Measurements from ENCODE around the gene FOXL1. TPM values are rescaled to one million over a fixed set of nuclear protein-coding genes. Genes with fewer than 3 reads are reported as not detected.

Gene FOXL1
- total and polyA plus RNA-seq, 7 donors: 0.14 to 1.6 (median 0.48) TPM; not detected in 1

DNA sequence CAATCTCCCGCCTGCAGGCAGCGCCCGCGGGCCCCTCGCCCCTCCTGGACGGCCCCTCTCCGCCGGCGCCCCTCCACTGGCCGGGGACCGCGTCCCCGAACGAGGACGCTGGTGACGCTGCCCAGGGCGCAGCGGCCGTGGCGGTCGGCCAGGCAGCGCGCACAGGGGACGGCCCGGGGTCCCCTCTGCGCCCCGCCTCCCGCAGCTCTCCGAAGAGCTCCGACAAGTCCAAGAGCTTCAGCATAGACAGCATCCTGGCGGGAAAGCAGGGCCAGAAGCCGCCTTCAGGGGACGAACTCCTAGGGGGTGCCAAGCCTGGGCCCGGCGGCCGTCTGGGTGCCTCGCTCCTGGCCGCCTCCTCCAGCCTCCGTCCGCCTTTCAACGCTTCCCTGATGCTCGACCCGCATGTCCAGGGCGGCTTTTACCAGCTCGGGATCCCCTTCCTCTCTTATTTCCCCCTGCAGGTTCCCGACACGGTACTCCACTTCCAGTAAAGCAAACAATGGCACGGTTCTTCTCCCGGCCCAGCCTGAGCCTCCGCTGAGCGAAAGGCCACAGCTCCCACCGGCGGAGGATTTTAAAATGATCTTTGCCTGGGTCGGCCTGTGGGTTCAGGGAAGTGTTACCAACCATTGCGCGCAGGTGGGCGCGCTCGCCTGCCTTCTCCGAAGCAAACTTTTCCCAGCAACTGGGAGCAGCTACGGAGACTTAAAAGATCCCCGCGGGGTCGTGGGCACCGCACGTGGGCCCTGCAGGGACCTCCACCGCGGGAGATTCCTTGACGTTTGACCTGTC is 1.1 kb downstream of the FOXL1 start:
- Histone ChIP-seq H3K36me3 (no peaks in the 10 kb centered on the region), H3K4me1 (peaks cover 0 to 31% (median 20%) of the 10 kb centered on the region in 4 donors), H3K27ac (peak overlapping the region in 2 of 4 donors; percentile 38 to 39), H3K27me3 (peaks cover 39 to 99% (median 54%) of the 10 kb centered on the region in 3 donors), H3K4me3 (peak overlapping the region in 1 of 4 donors; percentile 3), H3K9me3 (no peaks in the 10 kb centered on the region)
- intact Hi-C loops (cut with DNase I): loop anchor here (10.0 kb wide), 1 partner anchor 175 kb away; no protein-coding TSS in a partner anchor
- no peak for DNase-seq
- TF ChIP-seq EP300 (IDR thresholded peaks at IDR 0.05) (no peak), POLR2AphosphoS5 (IDR thresholded peaks at IDR 0.05) (no peak), POLR2A (IDR thresholded peaks at IDR 0.05) (no peak)
- TF ChIP-seq, protein P1, sequence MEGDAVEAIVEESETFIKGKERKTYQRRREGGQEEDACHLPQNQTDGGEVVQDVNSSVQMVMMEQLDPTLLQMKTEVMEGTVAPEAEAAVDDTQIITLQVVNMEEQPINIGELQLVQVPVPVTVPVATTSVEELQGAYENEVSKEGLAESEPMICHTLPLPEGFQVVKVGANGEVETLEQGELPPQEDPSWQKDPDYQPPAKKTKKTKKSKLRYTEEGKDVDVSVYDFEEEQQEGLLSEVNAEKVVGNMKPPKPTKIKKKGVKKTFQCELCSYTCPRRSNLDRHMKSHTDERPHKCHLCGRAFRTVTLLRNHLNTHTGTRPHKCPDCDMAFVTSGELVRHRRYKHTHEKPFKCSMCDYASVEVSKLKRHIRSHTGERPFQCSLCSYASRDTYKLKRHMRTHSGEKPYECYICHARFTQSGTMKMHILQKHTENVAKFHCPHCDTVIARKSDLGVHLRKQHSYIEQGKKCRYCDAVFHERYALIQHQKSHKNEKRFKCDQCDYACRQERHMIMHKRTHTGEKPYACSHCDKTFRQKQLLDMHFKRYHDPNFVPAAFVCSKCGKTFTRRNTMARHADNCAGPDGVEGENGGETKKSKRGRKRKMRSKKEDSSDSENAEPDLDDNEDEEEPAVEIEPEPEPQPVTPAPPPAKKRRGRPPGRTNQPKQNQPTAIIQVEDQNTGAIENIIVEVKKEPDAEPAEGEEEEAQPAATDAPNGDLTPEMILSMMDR (IDR thresholded peaks at IDR 0.05): no peak
- WGBS, 2 donors: 10 to 16% methylated on average over 69 of the region's 69 CpGs

DNA sequence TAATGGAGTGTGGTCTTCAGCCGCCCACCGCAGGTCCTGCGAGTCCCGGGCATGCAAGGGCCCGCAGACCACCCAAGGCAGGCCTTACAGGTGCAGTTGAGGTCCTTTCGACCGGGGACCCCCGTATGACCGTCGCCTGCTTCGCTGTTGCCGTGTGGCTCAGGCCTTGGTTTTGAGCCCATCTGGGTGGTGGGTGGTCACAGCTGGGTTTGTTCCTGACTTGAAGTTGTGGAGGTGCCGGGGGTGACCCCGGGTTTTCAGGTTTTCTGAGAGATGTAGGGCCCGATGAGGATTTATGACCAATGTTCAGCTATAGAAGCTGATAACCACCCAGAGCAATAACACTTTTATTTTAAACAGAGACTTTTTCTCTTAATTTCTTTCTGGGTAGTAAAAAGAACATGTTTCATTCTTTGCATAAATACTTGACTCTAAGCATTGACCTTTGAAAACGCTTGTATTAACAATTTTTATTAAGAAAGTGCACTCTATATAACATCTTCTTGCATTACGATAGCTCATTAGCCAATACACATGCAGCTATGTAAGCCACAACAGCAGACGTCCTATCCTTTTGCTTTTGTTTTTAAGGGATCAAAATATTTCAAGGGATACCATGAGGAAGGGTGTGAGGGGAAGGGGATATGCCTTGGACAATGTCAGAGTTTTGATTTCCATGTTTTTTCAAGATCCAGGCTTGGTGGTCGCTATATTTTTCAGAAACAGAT is 1.9 kb downstream of the FOXL1 start:
- H3K4me3 ChIP-seq: no peak overlapping the region
- WGBS, 2 donors: 40 to 56% methylated on average over 19 of the region's 19 CpGs
- no peak for DNase-seq
- no peak overlapping the region for H3K27ac ChIP-seq
- peaks cover 36 to 99% (median 51%) of the 10 kb centered on the region in 3 donors for H3K27me3 ChIP-seq
- TF ChIP-seq POLR2AphosphoS5 (IDR thresholded peaks at IDR 0.05) (no peak), EP300 (IDR thresholded peaks at IDR 0.05) (no peak)
- TF ChIP-seq, protein P1 (IDR thresholded peaks at IDR 0.05): no peak
- no peaks in the 10 kb centered on the region for H3K36me3 ChIP-seq
- peaks cover 0 to 31% (median 20%) of the 10 kb centered on the region in 4 donors for H3K4me1 ChIP-seq
- no peaks in the 10 kb centered on the region for H3K9me3 ChIP-seq
- intact Hi-C loops (cut with DNase I): no loop called here

DNA sequence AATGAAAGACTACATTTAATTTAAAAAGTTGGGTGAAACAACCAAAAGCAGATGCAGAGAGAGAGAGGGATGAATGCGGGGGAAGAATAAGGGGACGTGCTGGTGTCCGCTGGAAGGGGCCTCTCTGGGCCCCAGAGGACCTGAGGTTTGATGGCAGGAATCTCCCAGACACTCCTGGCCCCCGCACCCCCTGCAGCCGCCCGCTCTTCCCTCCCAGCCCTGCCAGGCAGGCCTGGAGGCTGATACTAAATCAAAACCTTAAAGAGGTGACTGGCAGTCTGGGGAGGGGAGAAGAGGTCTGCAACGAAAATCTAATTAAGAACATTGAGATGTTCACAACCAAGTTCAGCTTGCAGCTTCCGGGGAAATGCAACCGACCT is 2.4 kb downstream of the FOXL1 start:
- WGBS, 2 donors: 63 to 83% methylated on average over 9 of the region's 9 CpGs
- TF ChIP-seq, protein P1 (IDR thresholded peaks at IDR 0.05): no peak
- H3K27me3 ChIP-seq: peaks cover 36 to 99% (median 47%) of the 10 kb centered on the region in 3 donors
- no peaks in the 10 kb centered on the region for H3K36me3 ChIP-seq
- intact Hi-C loops (cut with DNase I): no loop called here
- no peaks in the 10 kb centered on the region for H3K9me3 ChIP-seq
- H3K4me3 ChIP-seq: no peak overlapping the region
- peaks cover 0 to 26% (median 16%) of the 10 kb centered on the region in 4 donors for H3K4me1 ChIP-seq
- DNase-seq: no peak
- no peak overlapping the region for H3K27ac ChIP-seq

DNA sequence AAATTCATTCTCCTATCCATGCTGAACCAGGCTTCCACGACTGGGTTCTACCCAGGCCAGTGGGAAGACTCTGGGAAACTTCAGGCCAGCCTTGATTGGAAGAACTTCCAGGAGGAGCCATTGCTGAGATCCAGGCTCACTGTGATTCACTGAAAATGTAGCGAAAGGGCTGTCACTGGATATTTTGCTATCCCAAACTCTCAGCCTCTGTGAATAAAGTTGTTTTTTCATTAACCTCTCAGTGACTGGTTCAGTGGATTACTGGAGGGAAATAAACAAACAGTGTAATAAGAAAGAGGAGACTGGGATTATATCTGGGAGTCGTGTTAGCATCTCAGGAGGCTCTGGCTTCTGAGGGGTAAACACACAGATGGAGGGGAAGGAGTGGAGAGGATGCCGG is 3.1 kb downstream of the FOXL1 start:
- intact Hi-C loops (cut with DNase I): no loop called here
- Histone ChIP-seq H3K4me3 (no peak overlapping the region), H3K27ac (no peak overlapping the region), H3K27me3 (peaks cover 33 to 98% (median 45%) of the 10 kb centered on the region in 3 donors), H3K36me3 (no peaks in the 10 kb centered on the region), H3K4me1 (peaks cover 0 to 19% (median 12%) of the 10 kb centered on the region in 4 donors), H3K9me3 (no peaks in the 10 kb centered on the region)
- WGBS, 2 donors: 43 to 70% methylated on average over 4 of the region's 4 CpGs
- TF ChIP-seq, protein P1 (IDR thresholded peaks at IDR 0.05): no peak
- no peak for TF ChIP-seq EP300 (IDR thresholded peaks at IDR 0.05)
- TF ChIP-seq POLR2A (IDR thresholded peaks at IDR 0.05): no peak
- TF ChIP-seq POLR2AphosphoS5 (IDR thresholded peaks at IDR 0.05): no peak
- DNase-seq: no peak

All from sigmoid colon (tissue), 7 donors.